GM18873 (cell line): ENCODE data around the gene XPNPEP1.

Source experiments
- ATAC-seq: cut with Tn5 transposase; IDR thresholded peaks from one replicate; pipeline ENCODE4 v1.9.1; 2021; ENCODE audit warnings: mild to moderate bottlenecking, moderate library complexity, moderate number of reproducible peaks; ENCODE audit not compliant: unreplicated experiment, low FRiP score

The XPNPEP1 gene

DNA sequence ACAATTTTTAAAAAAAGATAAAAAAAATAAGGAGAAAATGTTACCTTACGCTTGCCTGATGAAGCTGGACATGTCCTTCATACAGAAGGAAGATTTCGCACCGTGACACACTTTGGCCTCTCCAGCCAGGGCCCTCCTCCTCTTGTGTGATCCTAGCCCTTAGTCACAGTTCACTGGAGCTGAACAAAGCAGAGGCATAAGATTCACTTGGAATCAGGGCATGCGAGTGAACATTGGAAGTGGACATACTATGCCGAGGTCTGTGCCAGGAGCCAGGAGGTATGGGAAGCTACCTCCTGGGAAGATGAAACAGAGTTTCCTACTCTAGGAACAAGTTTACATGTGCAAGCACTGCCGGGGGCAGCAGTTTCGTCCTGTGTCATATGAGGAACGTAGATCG lies 91.5 kb downstream of the XPNPEP1 start:
- ATAC-seq = no peak

DNA sequence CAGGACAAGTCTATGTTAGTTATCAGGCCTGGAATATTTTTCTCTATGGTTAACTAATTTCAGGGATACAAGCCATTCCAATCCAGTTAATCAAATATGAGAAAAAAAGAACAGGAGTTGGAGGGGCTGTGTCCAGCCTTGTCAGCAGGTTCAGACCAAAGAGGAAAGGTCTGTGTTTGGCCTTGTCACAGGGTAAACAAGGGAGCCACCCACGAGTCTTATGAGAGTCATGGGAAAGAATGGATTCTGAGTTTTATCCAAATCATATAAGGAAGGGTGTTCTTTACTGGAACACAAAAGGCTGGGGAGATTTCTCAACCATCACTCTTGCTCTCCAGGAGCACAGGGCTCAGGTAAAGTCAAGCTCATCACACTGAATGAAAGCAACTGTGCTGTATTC lies 99.1 kb downstream of the XPNPEP1 start:
- no peak for ATAC-seq

DNA sequence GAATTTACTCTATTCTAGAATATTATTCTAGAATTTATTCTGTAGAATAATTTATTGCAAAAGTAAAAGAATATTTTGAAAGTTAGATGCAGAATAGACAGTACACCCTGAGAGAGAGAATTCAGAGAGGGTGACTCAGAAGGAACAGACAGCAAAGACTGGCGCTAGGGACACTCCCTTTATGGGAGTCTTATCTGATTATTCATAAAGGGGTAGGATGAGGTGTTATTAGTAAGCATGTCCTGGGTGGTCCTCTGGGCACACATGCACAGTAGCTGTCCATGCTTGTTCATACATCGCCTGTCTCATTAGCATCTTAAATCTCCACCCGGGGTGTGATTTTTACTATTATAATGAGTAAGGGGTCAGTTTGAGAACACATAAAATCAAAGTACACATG lies 100.1 kb downstream of the XPNPEP1 start:
- no peak for ATAC-seq

DNA sequence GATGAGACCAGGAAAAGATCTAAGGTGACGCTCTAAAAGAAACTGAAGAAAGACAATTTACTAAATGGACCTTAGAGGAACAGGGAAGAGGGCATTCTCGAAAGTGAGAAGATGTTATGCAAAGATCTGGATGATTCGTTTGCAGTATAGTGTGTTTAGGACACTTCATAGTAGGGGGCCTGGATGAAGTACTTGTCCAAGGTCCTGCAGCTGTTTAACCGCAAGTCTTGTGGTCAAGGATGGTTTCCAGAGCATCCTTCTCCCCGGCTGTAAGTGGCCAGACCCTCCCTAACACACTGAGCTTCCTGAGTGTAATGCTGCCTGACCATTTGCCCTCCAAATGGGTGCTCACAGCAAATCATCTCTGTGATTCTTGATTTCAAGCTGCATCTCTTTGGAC lies 101.6 kb downstream of the XPNPEP1 start:
- no peak for ATAC-seq

DNA sequence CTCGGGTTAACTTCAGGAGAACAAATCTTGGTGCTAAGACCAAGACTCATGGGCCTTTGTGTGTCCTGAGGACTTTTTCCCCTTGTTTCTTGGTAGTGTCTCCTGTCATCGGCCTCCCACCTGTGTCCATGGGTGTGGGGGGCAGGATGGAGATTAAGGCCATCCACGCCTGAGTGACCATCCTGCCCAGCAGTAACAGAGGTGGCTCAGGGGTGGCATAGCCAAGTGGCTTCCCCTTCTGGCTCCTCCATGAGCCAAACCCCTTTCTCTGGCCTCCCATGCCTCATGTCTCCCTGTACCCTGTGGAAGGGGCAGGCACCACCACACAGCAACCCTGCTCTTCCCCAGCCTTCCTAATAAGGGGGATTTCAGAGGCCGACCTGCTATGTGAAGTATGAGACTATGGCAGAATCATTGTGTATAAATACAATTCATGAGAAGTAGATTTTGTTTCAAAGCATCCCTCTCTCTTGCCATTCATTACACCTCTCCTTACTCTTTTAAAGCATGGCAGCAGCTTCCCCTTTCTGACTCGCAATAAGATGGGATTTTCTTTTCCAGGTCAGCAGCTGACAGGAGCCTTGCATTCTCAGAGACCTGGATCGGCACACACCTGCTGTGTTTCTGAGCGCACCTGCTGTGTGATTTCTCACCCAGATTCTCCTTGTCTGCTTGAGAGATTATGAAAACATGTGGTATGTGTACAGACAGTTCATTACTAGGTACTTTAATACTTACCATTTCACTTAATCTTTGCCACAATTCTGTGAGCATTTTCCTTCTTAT lies 102.5 kb downstream of the XPNPEP1 start:
- ATAC-seq = no peak

DNA sequence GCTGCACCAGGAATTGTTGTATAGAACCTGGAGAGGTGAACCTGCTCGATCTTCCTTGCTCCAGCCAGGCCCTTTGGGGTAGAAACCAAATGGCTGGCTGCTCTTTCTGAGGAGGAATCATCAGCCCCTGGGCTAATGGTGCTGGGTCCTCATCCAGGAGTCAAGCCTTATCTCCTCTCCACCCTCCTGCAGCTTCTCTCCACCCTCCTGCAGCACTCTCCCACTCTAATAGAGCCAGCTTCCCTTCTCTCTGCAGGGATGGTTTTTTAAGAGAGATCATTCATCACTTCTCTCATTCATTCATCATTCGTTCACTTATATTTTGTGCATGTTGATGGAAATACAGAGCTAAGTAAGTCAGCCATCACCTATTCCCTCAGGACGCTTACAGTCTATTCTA lies 103.5 kb downstream of the XPNPEP1 start:
- no peak for ATAC-seq
